ENCODE measurements around the gene CSNK1G1. TPM values are rescaled to one million over a fixed set of nuclear protein-coding genes. Genes with fewer than 3 reads are reported as not detected.

The CSNK1G1 gene
- polyA plus RNA-seq, 1 of the 3 experiments (the other 2 are of a cell fraction): 10.2 TPM

DNA sequence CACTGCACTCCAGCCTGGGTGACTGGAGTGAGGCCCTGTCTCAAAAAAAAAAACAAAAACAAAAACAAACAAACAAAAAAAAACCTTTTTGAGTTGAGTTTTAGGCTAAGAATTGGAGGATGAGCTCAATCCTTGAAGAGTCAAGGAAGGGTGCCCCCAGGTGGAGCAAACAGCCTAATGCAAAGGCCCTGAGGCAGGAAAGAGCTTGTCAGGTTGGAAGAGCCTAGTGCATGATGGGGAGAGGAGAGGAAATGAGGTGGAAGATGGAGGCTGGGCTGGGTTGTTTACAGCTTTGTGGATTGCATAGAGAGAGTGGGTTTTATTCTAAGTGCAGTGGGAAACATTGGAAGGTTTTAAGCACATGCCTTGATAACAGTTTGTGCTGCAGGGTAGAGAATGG lies 206.5 kb downstream of the CSNK1G1 start (continued):
- TF ChIP-seq RXRA (IDR thresholded peaks at IDR 0.05; ENCODE audit: borderline replicate concordance, low read depth) (no peak), RFX5 (IDR thresholded peaks at IDR 0.05; ENCODE audit: low read length) (no peak)

DNA sequence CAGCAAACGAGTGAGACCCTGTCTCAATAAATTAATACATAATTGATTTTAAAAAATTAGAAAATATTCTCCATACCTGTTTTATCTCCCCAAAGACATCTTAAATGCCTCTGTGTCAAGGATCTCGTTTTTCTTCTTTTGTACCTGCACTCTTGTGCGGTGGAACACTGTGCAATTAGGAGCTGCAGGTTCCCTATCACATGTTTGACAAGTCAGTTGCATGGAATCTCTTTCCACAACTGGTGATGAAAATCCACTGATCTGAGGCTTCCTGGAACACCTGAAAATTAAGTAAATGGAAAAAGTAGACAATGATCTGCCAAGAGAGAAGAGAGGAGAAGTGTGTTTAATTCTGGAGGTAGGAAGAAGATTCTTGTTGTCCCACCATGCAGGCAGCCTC lies 207.4 kb downstream of the CSNK1G1 start:
- ChIA-PET POLR2A (interaction anchor here (1.8 kb wide), 1 partner anchor 12 kb away, joined by 5 read pairs; no protein-coding TSS in a partner anchor), CTCF (interaction anchor here (0.6 to 2.2 kb wide), 6 partner anchors 16 to 255 kb away, joined by 3 to 6 read pairs (median 4); no protein-coding TSS in a partner anchor)
- no peaks in the 10 kb centered on the region for H3K9me2 ChIP-seq

DNA sequence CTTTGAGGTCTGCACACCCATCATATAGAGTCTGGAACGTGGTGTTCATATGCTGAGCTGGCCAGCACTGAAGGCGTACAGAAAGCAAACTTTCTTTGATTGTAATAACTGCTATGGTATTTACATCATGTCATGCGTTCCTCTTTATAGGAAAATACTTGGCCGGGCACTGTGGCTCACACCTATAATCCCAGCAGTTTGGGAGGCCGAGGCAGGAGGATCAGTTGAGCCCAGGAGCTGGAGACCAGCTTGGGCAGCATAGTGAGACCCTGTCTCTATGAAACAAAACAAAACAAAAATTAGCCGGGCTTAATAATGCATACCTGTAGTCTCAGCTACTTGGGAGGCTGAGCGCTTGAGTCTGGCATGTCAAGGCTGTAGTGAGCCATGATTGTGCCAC lies 207.8 kb downstream of the CSNK1G1 start:
- 85% methylated on average over 7 of the region's 7 CpGs for WGBS (ENCODE audit: low lambda C conversion rate)
- H2AFZ ChIP-seq (ENCODE audit: low read depth): no peak overlapping the region

More for the DNA sequence above, 207.4 kb downstream of the CSNK1G1 start:
- no peaks in the 10 kb centered on the region for H4K20me1 ChIP-seq (ENCODE audit: insufficient read depth)
- no peaks in the 10 kb centered on the region for H3K79me2 ChIP-seq (ENCODE audit: insufficient read depth)
- no peak overlapping the region for H3K4me3 ChIP-seq (ENCODE audit: low read depth in 2 of 2, low read length in 1 of 2)
- TF ChIP-seq SMC3 (IDR thresholded peaks at IDR 0.05; ENCODE audit: low read depth, low read length): no peak
- TF ChIP-seq, protein P1, sequence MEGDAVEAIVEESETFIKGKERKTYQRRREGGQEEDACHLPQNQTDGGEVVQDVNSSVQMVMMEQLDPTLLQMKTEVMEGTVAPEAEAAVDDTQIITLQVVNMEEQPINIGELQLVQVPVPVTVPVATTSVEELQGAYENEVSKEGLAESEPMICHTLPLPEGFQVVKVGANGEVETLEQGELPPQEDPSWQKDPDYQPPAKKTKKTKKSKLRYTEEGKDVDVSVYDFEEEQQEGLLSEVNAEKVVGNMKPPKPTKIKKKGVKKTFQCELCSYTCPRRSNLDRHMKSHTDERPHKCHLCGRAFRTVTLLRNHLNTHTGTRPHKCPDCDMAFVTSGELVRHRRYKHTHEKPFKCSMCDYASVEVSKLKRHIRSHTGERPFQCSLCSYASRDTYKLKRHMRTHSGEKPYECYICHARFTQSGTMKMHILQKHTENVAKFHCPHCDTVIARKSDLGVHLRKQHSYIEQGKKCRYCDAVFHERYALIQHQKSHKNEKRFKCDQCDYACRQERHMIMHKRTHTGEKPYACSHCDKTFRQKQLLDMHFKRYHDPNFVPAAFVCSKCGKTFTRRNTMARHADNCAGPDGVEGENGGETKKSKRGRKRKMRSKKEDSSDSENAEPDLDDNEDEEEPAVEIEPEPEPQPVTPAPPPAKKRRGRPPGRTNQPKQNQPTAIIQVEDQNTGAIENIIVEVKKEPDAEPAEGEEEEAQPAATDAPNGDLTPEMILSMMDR (IDR thresholded peaks at IDR 0.05): no peak
- no peak for TF ChIP-seq ELF1 (IDR thresholded peaks at IDR 0.05)
- TF ChIP-seq GABPA (IDR thresholded peaks at IDR 0.05; ENCODE audit: low read depth): no peak
- no peak for TF ChIP-seq MXI1 (IDR thresholded peaks at IDR 0.05; ENCODE audit: low read depth, low read length)
- TF ChIP-seq RFX5 (IDR thresholded peaks at IDR 0.05; ENCODE audit: low read length): no peak
- no peak for TF ChIP-seq TAF1 (IDR thresholded peaks at IDR 0.05; ENCODE audit: borderline replicate concordance, low read depth, low read length)
- TF ChIP-seq, protein P2, sequence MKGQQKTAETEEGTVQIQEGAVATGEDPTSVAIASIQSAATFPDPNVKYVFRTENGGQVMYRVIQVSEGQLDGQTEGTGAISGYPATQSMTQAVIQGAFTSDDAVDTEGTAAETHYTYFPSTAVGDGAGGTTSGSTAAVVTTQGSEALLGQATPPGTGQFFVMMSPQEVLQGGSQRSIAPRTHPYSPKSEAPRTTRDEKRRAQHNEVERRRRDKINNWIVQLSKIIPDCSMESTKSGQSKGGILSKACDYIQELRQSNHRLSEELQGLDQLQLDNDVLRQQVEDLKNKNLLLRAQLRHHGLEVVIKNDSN (IDR thresholded peaks at IDR 0.05; ENCODE audit: borderline replicate concordance, low read depth): no peak
- TF ChIP-seq YY1 (IDR thresholded peaks at IDR 0.05; ENCODE audit: low read depth): no peak
- no peak for TF ChIP-seq FOXM1 (IDR thresholded peaks at IDR 0.05; ENCODE audit: low read depth)
- no peak overlapping the region for H3K4me2 ChIP-seq
- peaks cover 0 to 48% of the 10 kb centered on the region in 2 experiments; a peak in 2 of 4 replicates for H3K4me1 ChIP-seq (ENCODE audit: control insufficient read depth in 1 of 2, insufficient read depth in 2 of 2, low read depth in 1 of 2, low read length in 1 of 2)
- H3K9me3 ChIP-seq: no peaks in the 10 kb centered on the region
- H3K36me3 ChIP-seq (replicated peaks in 1 of 2; ENCODE audit: control insufficient read depth in 1 of 2, insufficient read depth in 2 of 2, low read length in 1 of 2): peaks cover 0 to 12% of the 10 kb centered on the region in 2 experiments
- no peaks in the 10 kb centered on the region for H3K27me3 ChIP-seq (ENCODE audit: insufficient read depth)
- DNase-seq: no peak
- H2AFZ ChIP-seq (ENCODE audit: low read depth): no peak overlapping the region
- 83% methylated on average over 3 of the region's 3 CpGs for whole genome bisulfite sequencing (ENCODE audit: low lambda C conversion rate)
- no peak overlapping the region for H3K9ac ChIP-seq
- H3F3A ChIP-seq (replicated peaks; ENCODE audit: insufficient read depth): peaks cover 19% of the 10 kb centered on the region
- no peak overlapping the region for H3K27ac ChIP-seq (ENCODE audit: low read depth in 2 of 2, low read length in 1 of 2)

More for the DNA sequence above, 207.8 kb downstream of the CSNK1G1 start:
- peaks cover 0 to 45% of the 10 kb centered on the region in 2 experiments; a peak in 2 of 4 replicates for H3K4me1 ChIP-seq (ENCODE audit: control insufficient read depth in 1 of 2, insufficient read depth in 2 of 2, low read depth in 1 of 2, low read length in 1 of 2)
- no peaks in the 10 kb centered on the region for H4K20me1 ChIP-seq (ENCODE audit: insufficient read depth)
- H3F3A ChIP-seq (replicated peaks; ENCODE audit: insufficient read depth): peaks cover 15% of the 10 kb centered on the region
- ChIA-PET POLR2A (interaction anchor here (1.8 kb wide), 1 partner anchor 12 kb away, joined by 5 read pairs; no protein-coding TSS in a partner anchor), CTCF (interaction anchor here (0.6 to 2.2 kb wide), 5 partner anchors 15 to 255 kb away, joined by 3 to 6 read pairs (median 4); partner anchors contain the start of gene PPIB)
- no peaks in the 10 kb centered on the region for H3K27me3 ChIP-seq (ENCODE audit: insufficient read depth)
- H3K79me2 ChIP-seq (ENCODE audit: insufficient read depth): no peaks in the 10 kb centered on the region
- H3K4me3 ChIP-seq (ENCODE audit: low read depth in 2 of 2, low read length in 1 of 2): no peak overlapping the region
- no peaks in the 10 kb centered on the region for H3K9me3 ChIP-seq
- no peaks in the 10 kb centered on the region for H3K9me2 ChIP-seq
- H3K36me3 ChIP-seq (replicated peaks in 1 of 2; ENCODE audit: control insufficient read depth in 1 of 2, insufficient read depth in 2 of 2, low read length in 1 of 2): peaks cover 0 to 16% of the 10 kb centered on the region in 2 experiments
- H3K9ac ChIP-seq: no peak overlapping the region
- DNase-seq: no peak
- no peak overlapping the region for H3K27ac ChIP-seq (ENCODE audit: low read depth in 2 of 2, low read length in 1 of 2)
- H3K4me2 ChIP-seq: no peak overlapping the region
- TF ChIP-seq TAF1 (IDR thresholded peaks at IDR 0.05; ENCODE audit: borderline replicate concordance, low read depth, low read length): no peak
- TF ChIP-seq YY1 (IDR thresholded peaks at IDR 0.05; ENCODE audit: low read depth): no peak
- TF ChIP-seq FOSL2 (IDR thresholded peaks at IDR 0.05; ENCODE audit: borderline replicate concordance, low read depth): no peak
- no peak for TF ChIP-seq ELF1 (IDR thresholded peaks at IDR 0.05)
- no peak for TF ChIP-seq NRF1 (IDR thresholded peaks at IDR 0.05; ENCODE audit: low read depth, low read length)
- TF ChIP-seq TCF12 (IDR thresholded peaks at IDR 0.05): no peak
- TF ChIP-seq SMC3 (IDR thresholded peaks at IDR 0.05; ENCODE audit: low read depth, low read length): no peak
- no peak for TF ChIP-seq EP300 (IDR thresholded peaks at IDR 0.05; ENCODE audit: borderline replicate concordance in 1 of 2, low read depth in 1 of 2, low read length in 1 of 2)
- no peak for TF ChIP-seq TEAD4 (IDR thresholded peaks at IDR 0.05; ENCODE audit: borderline replicate concordance, insufficient read depth)
- no peak for TF ChIP-seq MEF2A (IDR thresholded peaks at IDR 0.05; ENCODE audit: borderline replicate concordance, low read depth)
- TF ChIP-seq JUND (IDR thresholded peaks at IDR 0.05): no peak
- no peak for TF ChIP-seq RCOR1 (IDR thresholded peaks at IDR 0.05; ENCODE audit: low read length)

All from SK-N-SH (cell line).